ENCODE measurements around the gene FMNL1. TPM values are rescaled to one million over a fixed set of nuclear protein-coding genes. Genes with fewer than 3 reads are reported as not detected.

The FMNL1 gene
- total and polyA plus RNA-seq, 3 donors from 2014 or later: 11.1 to 15.8 (median 13.9) TPM

DNA sequence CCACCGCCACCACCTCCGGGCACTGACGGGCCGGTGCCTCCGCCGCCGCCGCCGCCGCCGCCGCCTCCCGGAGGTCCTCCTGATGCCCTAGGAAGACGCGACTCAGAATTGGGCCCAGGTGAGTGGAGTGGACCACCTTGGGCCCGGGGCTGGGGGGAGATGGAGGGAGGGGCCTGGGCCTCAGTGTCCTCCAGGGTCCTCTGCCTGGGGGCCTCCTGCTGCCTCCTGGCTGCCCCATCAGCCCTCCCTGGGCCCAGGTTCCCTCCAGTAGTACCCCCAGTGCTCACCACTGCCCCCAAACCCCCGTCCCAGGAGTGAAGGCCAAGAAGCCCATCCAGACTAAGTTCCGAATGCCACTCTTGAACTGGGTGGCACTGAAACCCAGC lies 20.3 kb downstream of the FMNL1 start:
- DNase-seq: no peak
- intact Hi-C loops (cut with DNase I; ENCODE audit: low total_unique reads): no loop called here
- no peak overlapping the region for H3K27ac ChIP-seq
- TF ChIP-seq POLR2A (IDR thresholded peaks at IDR 0.05): no peak
- TF ChIP-seq, protein P1, sequence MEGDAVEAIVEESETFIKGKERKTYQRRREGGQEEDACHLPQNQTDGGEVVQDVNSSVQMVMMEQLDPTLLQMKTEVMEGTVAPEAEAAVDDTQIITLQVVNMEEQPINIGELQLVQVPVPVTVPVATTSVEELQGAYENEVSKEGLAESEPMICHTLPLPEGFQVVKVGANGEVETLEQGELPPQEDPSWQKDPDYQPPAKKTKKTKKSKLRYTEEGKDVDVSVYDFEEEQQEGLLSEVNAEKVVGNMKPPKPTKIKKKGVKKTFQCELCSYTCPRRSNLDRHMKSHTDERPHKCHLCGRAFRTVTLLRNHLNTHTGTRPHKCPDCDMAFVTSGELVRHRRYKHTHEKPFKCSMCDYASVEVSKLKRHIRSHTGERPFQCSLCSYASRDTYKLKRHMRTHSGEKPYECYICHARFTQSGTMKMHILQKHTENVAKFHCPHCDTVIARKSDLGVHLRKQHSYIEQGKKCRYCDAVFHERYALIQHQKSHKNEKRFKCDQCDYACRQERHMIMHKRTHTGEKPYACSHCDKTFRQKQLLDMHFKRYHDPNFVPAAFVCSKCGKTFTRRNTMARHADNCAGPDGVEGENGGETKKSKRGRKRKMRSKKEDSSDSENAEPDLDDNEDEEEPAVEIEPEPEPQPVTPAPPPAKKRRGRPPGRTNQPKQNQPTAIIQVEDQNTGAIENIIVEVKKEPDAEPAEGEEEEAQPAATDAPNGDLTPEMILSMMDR (IDR thresholded peaks at IDR 0.05): no peak
- no peaks in the 10 kb centered on the region for H3K36me3 ChIP-seq (ENCODE audit: low read depth, missing control alignments)
- WGBS, 2 donors: 24 to 60% methylated on average over 1 to 18 of the region's 18 CpGs
- H3K4me3 ChIP-seq: peak overlapping the region; percentile 26 to 45
- H3K4me1 ChIP-seq: peaks cover 13% of the 10 kb centered on the region
- no peaks in the 10 kb centered on the region for H3K27me3 ChIP-seq
- H3K9me3 ChIP-seq: no peaks in the 10 kb centered on the region

DNA sequence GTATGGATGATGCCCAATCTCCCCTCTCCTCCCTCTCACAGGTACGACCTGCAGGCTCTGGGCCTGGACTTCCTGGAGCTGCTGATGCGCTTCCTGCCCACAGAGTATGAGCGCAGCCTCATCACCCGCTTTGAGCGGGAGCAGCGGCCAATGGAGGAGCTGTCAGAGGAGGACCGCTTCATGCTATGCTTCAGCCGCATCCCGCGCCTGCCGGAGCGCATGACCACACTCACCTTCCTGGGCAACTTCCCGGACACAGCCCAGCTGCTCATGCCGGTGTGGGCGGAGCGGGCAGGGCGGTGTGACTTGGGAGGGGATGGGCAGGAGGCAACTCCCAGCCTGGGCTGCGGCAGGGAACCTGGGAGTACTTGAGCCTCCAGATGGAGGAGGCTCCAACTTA lies 22.1 kb downstream of the FMNL1 start:
- Histone ChIP-seq H3K36me3 (ENCODE audit: low read depth, missing control alignments) (no peaks in the 10 kb centered on the region), H3K27ac (no peak overlapping the region), H3K27me3 (no peaks in the 10 kb centered on the region), H3K4me3 (no peak overlapping the region), H3K4me1 (peaks cover 24% of the 10 kb centered on the region), H3K9me3 (no peaks in the 10 kb centered on the region)
- no peak for DNase-seq
- 88 to 93% methylated on average over 10 to 18 of the region's 18 CpGs for WGBS, 2 donors
- intact Hi-C loops (cut with DNase I; ENCODE audit: low total_unique reads): no loop called here
- no peak for TF ChIP-seq POLR2A (IDR thresholded peaks at IDR 0.05)
- TF ChIP-seq, protein P1 (IDR thresholded peaks at IDR 0.05): no peak

DNA sequence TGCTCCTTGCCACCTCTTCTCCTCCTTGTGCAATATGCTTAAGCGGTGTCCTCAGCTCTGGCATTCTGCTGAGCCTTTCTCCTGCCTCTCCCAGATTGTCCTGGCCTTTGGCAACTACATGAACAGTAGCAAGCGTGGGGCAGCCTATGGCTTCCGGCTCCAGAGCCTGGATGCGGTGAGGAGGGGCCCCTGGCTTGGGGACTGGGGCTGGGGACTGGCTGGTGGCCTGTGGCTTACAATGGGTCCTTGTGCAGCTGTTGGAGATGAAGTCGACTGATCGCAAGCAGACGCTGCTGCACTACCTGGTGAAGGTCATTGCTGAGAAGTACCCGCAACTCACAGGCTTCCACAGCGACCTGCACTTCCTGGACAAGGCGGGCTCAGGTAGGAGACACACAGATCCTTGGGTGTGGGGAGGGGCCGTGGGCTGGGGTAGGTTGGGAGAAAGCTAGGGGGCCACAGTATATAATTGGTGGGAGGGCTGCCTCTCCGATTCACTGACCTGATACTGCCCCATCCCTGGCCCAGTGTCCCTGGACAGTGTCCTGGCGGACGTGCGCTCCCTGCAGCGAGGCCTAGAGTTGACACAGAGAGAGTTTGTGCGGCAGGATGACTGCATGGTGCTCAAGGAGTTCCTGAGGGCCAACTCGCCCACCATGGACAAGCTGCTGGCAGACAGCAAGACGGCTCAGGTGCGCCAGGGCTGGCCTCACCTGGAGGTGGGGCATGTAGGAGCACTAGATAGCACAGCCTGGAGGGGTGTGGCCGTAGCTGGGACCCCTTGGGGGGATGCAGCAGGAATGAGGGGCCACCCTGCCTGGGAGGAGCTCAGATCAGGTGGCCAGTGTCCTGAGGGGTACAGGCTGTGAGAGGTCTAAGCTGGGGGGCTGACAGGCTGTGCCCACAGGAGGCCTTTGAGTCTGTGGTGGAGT lies 23.3 kb downstream of the FMNL1 start:
- H3K9me3 ChIP-seq: no peaks in the 10 kb centered on the region
- peaks cover 25% of the 10 kb centered on the region for H3K4me1 ChIP-seq
- no peak for DNase-seq
- WGBS, 2 donors: 85 to 92% methylated on average over 18 to 21 of the region's 21 CpGs
- intact Hi-C loops (cut with DNase I; ENCODE audit: low total_unique reads): no loop called here
- H3K27me3 ChIP-seq: no peaks in the 10 kb centered on the region
- H3K27ac ChIP-seq: no peak overlapping the region
- H3K4me3 ChIP-seq: no peak overlapping the region
- TF ChIP-seq, protein P1 (IDR thresholded peaks at IDR 0.05): no peak
- no peak for TF ChIP-seq POLR2A (IDR thresholded peaks at IDR 0.05)
- no peaks in the 10 kb centered on the region for H3K36me3 ChIP-seq (ENCODE audit: low read depth, missing control alignments)

DNA sequence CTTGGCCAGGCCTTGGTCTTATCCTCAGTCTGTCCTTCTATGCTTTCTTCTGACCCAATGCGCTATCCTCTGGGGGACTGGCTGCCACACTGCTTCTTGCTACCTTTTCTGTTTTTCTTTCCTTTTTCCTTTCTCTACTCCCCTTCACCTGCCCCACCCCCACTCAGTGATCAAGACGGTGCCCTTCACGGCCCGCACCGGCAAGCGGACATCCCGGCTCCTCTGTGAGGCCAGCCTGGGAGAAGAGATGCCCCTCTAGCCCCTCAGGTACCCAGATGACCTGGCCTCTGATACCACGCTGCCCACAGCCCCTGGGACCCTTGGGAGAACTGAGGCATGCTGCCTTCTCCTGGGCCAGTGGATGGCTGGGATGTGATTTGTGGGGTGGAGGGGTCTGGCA lies 24.7 kb downstream of the FMNL1 start:
- Histone ChIP-seq H3K4me3 (no peak overlapping the region), H3K4me1 (peaks cover 19% of the 10 kb centered on the region), H3K36me3 (ENCODE audit: low read depth, missing control alignments) (no peaks in the 10 kb centered on the region), H3K9me3 (no peaks in the 10 kb centered on the region), H3K27me3 (no peaks in the 10 kb centered on the region), H3K27ac (no peak overlapping the region)
- TF ChIP-seq, protein P1 (IDR thresholded peaks at IDR 0.05): no peak
- no peak for TF ChIP-seq POLR2A (IDR thresholded peaks at IDR 0.05)
- intact Hi-C loops (cut with DNase I; ENCODE audit: low total_unique reads): no loop called here
- no peak for DNase-seq
- 36 to 61% methylated on average over 8 of the region's 8 CpGs for WGBS, 2 donors
